Measurements from ENCODE around the gene PKIB. TPM values are rescaled to one million over a fixed set of nuclear protein-coding genes. Genes with fewer than 3 reads are reported as not detected.

Gene PKIB
- total RNA-seq, 2 experiments from 2014 or later, result 0.69 to 0.90 TPM

- no peak for TF ChIP-seq CTCF (IDR thresholded peaks at IDR 0.05)
- H3K27me3 Mint-ChIP-seq, result peaks cover 6% of the 10 kb centered on the region
- no peak for ATAC-seq
Observed at GRCh38 chr6:122622479-122622878, 12.3 kb downstream of the PKIB start.

GRCh38 chr6:122623279-122623678, 13.1 kb downstream of the PKIB start:
- CTCF ChIA-PET, result no interaction called here
- ATAC-seq (no peak), DNase-seq (no peak)
- TF ChIP-seq CTCF (IDR thresholded peaks at IDR 0.05), result no peak
- intact Hi-C loops (cut with micrococcal nuclease), result no loop called here
- Mint-ChIP-seq H3K27me3 (peaks cover 6% of the 10 kb centered on the region), H3K36me3 (ENCODE audit: low read depth) (no peaks in the 10 kb centered on the region), H3K4me1 (ENCODE audit: low read depth) (no peaks in the 10 kb centered on the region), H3K4me3 (no peak overlapping the region), H3K9me3 (no peaks in the 10 kb centered on the region), H3K27ac (no peak overlapping the region)
- POLR2A ChIA-PET, result no interaction called here

More at GRCh38 chr6:122622479-122622878, 12.3 kb downstream of the PKIB start:
- no peak overlapping the region for H3K4me3 Mint-ChIP-seq
- ChIA-PET CTCF (interaction anchor here (0.6 to 0.7 kb wide), 2 partner anchors 14 to 183 kb away, joined by 3 read pairs; no protein-coding TSS in a partner anchor), POLR2A (no interaction called here)
- DNase-seq, result no peak
- H3K9me3 Mint-ChIP-seq, result no peaks in the 10 kb centered on the region
- no peak overlapping the region for H3K27ac Mint-ChIP-seq
- intact Hi-C loops (cut with micrococcal nuclease), result no loop called here
- no peaks in the 10 kb centered on the region for H3K4me1 Mint-ChIP-seq (ENCODE audit: low read depth)
- H3K36me3 Mint-ChIP-seq (ENCODE audit: low read depth), result no peaks in the 10 kb centered on the region

- Mint-ChIP-seq H3K9me3 (no peaks in the 10 kb centered on the region), H3K27ac (no peak overlapping the region), H3K4me1 (ENCODE audit: low read depth) (no peaks in the 10 kb centered on the region), H3K27me3 (peaks cover 4% of the 10 kb centered on the region), H3K4me3 (no peak overlapping the region), H3K36me3 (ENCODE audit: low read depth) (no peaks in the 10 kb centered on the region)
- DNase-seq (no peak), ATAC-seq (no peak)
- POLR2A ChIA-PET, result no interaction called here
- CTCF ChIA-PET, result no interaction called here
- intact Hi-C loops (cut with micrococcal nuclease), result no loop called here
- no peak for TF ChIP-seq CTCF (IDR thresholded peaks at IDR 0.05)
Observed at GRCh38 chr6:122624853-122625252, 14.6 kb downstream of the PKIB start.

- POLR2A ChIA-PET, result no interaction called here
- no peak overlapping the region for H3K27ac Mint-ChIP-seq
- peaks cover 1% of the 10 kb centered on the region for H3K27me3 Mint-ChIP-seq
- DNase-seq (no peak), ATAC-seq (no peak)
- CTCF ChIA-PET, result no interaction called here
- no peaks in the 10 kb centered on the region for H3K36me3 Mint-ChIP-seq (ENCODE audit: low read depth)
- no peaks in the 10 kb centered on the region for H3K4me1 Mint-ChIP-seq (ENCODE audit: low read depth)
- H3K4me3 Mint-ChIP-seq, result no peak overlapping the region
- H3K9me3 Mint-ChIP-seq, result no peaks in the 10 kb centered on the region
- no peak for TF ChIP-seq CTCF (IDR thresholded peaks at IDR 0.05)
- intact Hi-C loops (cut with micrococcal nuclease), result no loop called here
Observed at GRCh38 chr6:122628714-122629113, 18.5 kb downstream of the PKIB start.

- H3K4me3 Mint-ChIP-seq, result no peak overlapping the region
- no peaks in the 10 kb centered on the region for H3K9me3 Mint-ChIP-seq
- H3K4me1 Mint-ChIP-seq (ENCODE audit: low read depth), result no peaks in the 10 kb centered on the region
- H3K27me3 Mint-ChIP-seq, result peaks cover 1% of the 10 kb centered on the region
- ChIA-PET CTCF (interaction anchor here (1.5 kb wide), 1 partner anchor 21 kb away, joined by 4 read pairs; the partner anchor contains the start of gene PKIB), POLR2A (no interaction called here)
- H3K27ac Mint-ChIP-seq, result no peak overlapping the region
- DNase-seq (no peak), ATAC-seq (no peak)
- intact Hi-C loops (cut with micrococcal nuclease), result no loop called here
- TF ChIP-seq CTCF (IDR thresholded peaks at IDR 0.05), result no peak
- H3K36me3 Mint-ChIP-seq (ENCODE audit: low read depth), result no peaks in the 10 kb centered on the region
Observed at GRCh38 chr6:122631571-122632249, 21.5 kb downstream of the PKIB start.

Data from activated CD8-positive, alpha-beta T cell treated with anti-CD3 and anti-CD28 coated beads for 36 hours (primary cell).